LNCaP clone FGC (cell line): ENCODE data around the gene SETD1A.

ENCODE experiments used
- DNase-seq: peaks from one replicate; pipeline ENCODE4 v3.0.0-alpha.2; 2011; ENCODE audit warnings: low read depth
- H3K4me3 ChIP-seq: 2 replicates; pipeline ENCODE4 v1.5.1; 2011; ENCODE audit warnings: mild to moderate bottlenecking, low read depth, low read length, control low read depth
- TF ChIP-seq, protein P1 (sequence below): IDR thresholded peaks from 2 replicates; pipeline ENCODE4 v1.5.1; 2012; ENCODE audit warnings: mild to moderate bottlenecking; ENCODE audit not compliant: control insufficient read depth, insufficient read depth; ENCODE audit errors: extremely low read depth

Gene SETD1A

DNA sequence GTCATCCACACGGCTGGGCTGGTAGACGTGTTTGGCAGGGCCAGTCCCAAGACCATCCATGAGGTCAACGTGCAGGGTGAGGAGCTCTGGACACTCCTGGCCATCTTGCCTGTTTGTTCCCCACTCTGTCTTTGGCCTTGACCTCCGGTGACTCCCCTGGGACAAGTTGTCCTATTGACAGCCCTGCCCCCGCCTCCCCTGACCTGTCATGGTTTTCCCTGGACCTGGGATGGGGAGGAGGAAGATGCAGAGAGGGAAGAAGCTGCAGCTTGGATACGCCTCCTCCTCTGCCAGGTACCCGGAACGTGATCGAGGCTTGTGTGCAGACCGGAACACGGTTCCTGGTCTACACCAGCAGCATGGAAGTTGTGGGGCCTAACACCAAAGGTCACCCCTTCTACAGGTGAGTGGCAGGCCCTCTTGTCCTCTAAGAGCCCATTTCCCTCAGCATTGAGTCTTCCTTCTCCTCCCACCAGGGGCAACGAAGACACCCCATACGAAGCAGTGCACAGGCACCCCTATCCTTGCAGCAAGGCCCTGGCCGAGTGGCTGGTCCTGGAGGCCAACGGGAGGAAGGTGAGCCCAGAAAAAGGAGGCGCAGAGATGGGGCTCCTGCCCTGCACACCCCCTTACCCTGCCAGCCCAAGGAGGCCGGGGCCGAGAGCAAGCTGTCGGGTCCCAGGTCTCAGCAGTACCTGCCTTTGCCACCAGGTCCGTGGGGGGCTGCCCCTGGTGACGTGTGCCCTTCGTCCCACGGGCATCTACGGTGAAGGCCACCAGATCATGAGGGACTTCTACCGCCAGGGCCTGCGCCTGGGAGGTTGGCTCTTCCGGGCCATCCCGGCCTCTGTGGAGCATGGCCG lies 28.8 kb downstream of the SETD1A start:
- TF ChIP-seq, protein P1, sequence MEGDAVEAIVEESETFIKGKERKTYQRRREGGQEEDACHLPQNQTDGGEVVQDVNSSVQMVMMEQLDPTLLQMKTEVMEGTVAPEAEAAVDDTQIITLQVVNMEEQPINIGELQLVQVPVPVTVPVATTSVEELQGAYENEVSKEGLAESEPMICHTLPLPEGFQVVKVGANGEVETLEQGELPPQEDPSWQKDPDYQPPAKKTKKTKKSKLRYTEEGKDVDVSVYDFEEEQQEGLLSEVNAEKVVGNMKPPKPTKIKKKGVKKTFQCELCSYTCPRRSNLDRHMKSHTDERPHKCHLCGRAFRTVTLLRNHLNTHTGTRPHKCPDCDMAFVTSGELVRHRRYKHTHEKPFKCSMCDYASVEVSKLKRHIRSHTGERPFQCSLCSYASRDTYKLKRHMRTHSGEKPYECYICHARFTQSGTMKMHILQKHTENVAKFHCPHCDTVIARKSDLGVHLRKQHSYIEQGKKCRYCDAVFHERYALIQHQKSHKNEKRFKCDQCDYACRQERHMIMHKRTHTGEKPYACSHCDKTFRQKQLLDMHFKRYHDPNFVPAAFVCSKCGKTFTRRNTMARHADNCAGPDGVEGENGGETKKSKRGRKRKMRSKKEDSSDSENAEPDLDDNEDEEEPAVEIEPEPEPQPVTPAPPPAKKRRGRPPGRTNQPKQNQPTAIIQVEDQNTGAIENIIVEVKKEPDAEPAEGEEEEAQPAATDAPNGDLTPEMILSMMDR = no peak
- DNase-seq = no peak
- peak overlapping the region; percentile 60 for H3K4me3 ChIP-seq

DNA sequence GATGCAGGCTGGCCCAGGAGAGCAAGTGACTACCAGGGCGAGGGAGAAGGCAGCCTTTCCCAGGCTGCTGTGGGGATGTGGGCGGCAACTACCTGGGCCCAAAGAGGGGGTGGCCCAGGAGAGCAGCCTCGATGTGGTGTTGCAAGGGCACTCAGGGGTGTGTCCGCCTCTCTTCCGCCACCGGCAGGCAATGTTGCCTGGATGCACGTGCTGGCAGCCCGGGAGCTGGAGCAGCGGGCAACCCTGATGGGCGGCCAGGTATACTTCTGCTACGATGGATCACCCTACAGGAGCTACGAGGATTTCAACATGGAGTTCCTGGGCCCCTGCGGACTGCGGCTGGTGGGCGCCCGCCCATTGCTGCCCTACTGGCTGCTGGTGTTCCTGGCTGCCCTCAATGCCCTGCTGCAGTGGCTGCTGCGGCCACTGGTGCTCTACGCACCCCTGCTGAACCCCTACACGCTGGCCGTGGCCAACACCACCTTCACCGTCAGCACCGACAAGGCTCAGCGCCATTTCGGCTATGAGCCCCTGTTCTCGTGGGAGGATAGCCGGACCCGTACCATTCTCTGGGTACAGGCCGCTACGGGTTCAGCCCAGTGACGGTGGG lies 30.1 kb downstream of the SETD1A start:
- no peak overlapping the region for H3K4me3 ChIP-seq
- no peak for DNase-seq
- TF ChIP-seq, protein P1 = no peak

DNA sequence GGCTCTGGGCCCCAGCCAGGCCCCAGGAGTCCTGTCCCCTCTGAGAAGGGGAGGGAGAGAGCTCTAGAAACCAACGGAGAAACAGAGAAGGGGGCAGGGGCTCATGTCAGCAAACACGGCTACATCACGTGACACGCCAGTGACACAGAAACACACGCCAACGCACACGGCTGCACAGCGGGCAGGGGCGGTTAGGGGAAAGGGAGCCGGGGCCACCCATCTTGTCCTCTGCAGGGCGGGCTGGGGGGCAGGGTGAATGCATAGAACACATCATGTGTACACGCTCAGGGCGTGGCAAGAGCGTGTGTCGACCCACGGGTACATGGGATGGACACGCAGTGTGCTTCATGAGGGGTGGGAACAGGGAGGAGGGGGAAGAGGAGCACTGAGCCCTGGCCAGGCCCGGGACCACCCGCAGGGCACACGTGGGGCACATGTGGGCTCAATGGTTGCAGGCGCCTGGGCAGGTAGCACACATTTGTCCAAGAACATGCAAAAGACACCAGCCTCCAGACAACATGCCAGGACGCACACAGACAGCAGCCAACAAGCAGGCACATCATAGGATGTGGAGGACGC lies 32.0 kb downstream of the SETD1A start:
- no peak overlapping the region for H3K4me3 ChIP-seq
- no peak for DNase-seq
- TF ChIP-seq, protein P1 = no peak

DNA sequence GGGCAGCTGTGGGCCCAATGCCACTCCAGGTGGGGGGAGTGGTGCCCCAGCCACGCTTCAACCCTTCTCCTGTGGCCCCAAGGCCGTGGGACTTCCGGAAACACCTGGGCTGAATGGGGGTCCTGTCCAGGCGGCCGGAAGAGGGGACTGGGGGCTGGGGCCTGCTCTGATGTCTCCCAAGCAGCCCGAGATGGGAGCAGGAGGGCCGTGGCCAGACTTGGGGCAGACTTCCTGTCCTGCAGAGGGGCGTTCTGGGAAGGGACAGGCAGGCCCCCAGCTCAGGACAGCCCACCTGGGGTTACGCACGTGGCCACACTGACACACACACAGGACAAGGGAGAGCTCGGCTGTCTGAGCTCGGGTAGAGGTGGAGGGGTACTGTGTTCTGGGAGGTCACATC lies 32.6 kb downstream of the SETD1A start:
- DNase-seq = no peak
- TF ChIP-seq, protein P1 = no peak
- no peak overlapping the region for H3K4me3 ChIP-seq

DNA sequence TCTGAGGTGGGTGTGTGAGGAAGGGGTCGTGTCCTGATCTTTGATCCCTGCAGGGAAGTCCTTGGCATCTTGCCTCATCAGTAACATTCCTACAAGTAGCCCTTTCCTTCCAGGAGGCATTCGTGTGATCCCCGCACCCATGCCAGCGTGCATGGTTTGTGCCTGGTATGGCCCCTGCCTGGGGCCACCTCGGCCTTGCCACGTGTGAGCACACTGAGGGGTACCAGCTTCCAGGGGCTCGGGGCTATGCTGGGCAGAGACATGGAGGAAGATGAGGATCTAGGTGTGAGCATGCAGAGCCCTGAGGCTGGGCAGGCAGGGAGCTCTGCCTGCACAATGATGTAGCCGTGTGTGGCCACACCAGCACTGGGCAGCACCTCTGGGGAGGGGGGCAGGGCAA lies 33.5 kb downstream of the SETD1A start:
- TF ChIP-seq, protein P1 = no peak
- no peak for DNase-seq
- no peak overlapping the region for H3K4me3 ChIP-seq

DNA sequence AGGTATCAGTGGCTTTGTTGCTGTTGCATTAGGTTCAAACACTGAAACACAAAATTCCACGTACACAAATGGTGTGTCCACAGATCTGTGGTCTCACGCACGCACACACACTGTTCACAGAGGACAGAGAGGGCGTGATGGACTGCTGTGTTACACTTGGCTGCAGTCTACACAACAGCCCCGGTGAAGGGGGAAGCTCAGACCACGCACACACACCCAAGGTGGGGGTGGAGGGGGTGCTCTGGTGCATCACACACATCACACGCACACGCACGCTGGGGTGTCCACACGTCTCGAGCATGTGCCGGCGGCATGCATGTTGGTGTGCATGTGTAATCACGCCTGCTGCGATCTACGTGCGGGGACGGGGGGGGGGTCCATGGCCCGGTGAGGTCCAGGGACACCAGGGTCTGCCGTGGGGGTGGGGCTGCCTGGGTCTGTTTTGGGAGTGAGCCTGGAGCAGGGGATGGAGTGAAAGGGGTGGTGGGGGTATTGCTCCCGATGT lies 34.8 kb downstream of the SETD1A start:
- TF ChIP-seq, protein P1 = no peak
- H3K4me3 ChIP-seq = no peak overlapping the region
- no peak for DNase-seq
